NCI-H1417 (cell line): ENCODE measurements around the gene LAMTOR1.

ENCODE experiments used
- DNase-seq, 3 experiments: peaks; one replicate each; lab custom pipeline; 2025; lab: John Stamatoyannopoulos, UW

LAMTOR1 gene

GRCh38 chr11:72081821-72082453 is 21.2 kb downstream of the LAMTOR1 start:
- peak in 2 of 3 experiments; percentile 30 to 43 for DNase-seq

- DNase-seq = no peak
These were observed 21.9 kb downstream of the LAMTOR1 start for GRCh38 chr11:72081184-72081644.

- DNase-seq = peak; percentile 99 to 100 (median 100)
These were observed 22.5 kb downstream of the LAMTOR1 start, which contains the start of the genes LRRC51 and NUMA1 for GRCh38 chr11:72080326-72081183. TSS of gene LRRC51 (plus strand) at chr11:72080850. CDS start at chr11:72089084, 8,234 bp downstream. TSS of gene NUMA1 (minus strand) at chr11:72080542. CDS start at chr11:72035943, 44,599 bp downstream.

GRCh38 chr11:72079819-72080325 is 23.2 kb downstream of the LAMTOR1 start:
- peak in 1 of 3 experiments; percentile 74 for DNase-seq

GRCh38 chr11:72078477-72078876 is 24.6 kb downstream of the LAMTOR1 start:
- no peak for DNase-seq

DNA sequence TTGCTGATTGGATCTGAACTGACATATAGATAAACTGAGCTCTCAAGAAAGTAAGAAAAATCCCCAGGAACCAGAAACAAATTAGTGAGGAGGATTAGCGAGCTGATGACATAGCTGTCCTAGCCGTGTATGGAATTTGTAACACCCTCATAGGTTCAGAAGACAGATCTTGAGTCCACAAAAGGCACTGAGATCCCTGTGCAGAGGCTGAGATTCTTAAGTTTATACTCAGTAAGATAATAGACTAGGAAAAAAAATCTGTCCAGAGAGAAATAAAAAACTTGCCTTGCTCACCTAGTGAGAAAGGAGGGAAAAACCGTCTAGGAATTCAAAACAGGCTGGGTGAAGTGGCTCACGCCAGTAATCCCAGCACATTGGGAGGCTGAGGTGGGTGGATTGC is 27.3 kb downstream of the LAMTOR1 start:
- DNase-seq = no peak

DNA sequence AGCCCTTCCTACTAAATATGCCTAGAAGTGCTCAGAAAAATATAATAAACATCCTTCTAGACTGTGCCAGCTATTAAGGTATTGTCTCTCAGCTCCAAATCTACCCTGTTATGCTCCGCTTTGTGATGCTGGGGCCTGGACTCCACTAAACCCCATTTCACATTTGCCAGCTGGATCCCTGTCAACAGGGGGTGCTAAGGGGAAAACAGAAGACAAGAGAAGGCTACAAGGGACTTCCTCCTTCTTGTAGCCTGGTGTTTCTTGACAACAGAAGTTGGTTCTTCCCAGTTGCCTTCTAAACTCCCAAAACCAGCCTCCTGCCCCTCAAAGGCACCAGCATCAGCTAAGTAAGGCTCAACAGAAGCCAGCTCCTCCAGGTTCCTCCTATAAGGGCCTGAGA is 28.0 kb downstream of the LAMTOR1 start:
- DNase-seq = no peak

GRCh38 chr11:72072348-72072747 is 30.7 kb downstream of the LAMTOR1 start:
- no peak for DNase-seq

DNA sequence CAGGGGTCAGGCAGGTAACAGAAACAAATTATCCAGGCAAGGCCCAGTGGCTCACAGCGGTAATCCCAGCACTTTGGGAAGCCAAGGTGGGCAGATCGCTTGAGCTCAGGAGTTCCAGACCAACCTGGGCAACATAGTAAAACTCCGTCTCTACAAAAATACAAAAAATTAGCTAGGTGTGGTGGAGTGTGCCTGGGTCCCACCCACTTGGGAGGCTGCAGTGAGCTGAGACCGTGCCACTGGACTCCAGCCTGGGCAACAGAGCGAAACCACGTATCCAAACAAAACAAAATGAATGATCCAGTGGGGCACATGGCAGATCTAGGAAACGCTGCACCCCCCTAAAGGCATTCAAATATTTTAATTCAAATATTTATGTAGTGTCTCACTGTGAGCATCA is 32.6 kb downstream of the LAMTOR1 start:
- no peak for DNase-seq

DNA sequence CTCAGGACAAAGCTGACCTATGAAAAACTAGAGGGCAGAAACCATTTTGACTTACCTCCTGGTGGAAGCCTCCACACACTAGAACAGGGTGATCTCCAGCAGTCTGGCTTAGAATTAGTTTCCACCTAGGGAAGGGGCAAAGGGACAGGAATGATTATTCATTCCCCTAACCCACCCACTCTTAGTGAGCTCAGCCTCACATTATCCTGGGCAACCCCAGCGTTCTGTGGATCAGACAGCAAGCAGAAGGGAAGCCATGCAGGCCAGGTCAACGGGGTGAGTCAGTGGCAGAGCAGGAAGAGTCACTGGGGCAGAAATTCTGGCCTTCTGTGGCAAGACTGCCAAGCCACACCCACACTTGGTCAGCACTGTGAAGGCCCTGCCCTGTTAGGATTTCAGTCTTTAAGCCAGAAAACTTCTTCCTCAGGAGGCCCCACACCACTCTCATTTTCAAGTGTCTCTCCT is 33.3 kb downstream of the LAMTOR1 start:
- no peak for DNase-seq

DNA sequence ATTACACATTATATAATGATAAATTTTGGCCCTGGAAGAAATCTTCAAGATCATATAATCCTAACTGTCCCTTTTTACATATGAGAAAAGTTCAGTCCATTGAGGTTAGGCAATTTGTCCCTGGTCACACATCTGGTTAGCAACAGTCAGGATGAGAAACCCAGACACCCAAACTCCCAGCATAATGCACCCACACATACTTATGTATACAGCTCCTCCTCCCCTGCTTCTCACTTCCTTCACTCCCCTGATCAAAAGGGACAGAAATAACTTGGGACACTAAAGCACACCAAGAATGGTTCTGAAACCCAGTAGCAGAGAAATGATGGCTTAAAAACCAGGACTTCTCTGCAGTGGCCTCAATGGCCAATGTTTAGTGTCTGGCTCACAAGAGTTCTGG is 33.9 kb downstream of the LAMTOR1 start:
- no peak for DNase-seq

- DNase-seq = no peak
These were observed 35.4 kb downstream of the LAMTOR1 start for GRCh38 chr11:72067676-72068075.

DNA sequence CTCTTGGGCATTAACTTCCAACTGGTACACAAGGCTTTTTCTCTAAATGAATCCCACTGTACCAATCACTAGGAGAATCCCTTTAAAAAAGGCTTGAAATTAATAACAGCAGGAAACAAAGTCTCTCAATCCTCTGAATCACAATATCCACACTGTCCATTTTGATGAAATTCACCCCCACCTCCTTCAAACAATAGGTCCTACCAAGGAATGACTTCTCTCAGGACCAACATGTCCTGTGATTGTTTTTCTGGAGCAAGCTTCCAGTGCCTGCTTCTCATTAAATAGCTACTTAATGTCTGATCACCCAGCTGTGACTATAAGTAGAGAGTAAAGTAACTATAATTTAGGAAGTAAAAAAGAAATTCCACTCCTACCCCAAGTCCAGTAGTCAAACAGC is 35.8 kb downstream of the LAMTOR1 start:
- DNase-seq = no peak

DNA sequence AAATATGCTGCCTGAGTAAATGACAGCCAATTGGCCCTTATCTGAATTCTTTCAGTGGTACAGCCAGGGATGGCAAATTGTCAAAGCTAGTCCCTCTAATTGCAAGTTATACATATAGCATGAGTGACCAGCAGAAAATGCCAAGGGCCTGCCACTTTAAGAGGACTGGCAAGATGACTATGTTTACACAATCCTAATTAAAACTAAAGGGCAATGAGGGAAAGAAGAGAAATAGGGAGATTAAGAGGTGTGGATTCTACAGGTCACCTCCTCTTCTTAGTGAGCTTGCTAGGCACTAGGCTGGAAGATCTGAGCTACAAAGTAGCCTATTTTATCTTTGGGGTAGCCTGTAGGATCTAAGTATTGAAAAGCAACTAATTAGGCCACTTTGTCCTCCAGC is 36.2 kb downstream of the LAMTOR1 start:
- DNase-seq = peak in 1 of 3 experiments; percentile 49

DNA sequence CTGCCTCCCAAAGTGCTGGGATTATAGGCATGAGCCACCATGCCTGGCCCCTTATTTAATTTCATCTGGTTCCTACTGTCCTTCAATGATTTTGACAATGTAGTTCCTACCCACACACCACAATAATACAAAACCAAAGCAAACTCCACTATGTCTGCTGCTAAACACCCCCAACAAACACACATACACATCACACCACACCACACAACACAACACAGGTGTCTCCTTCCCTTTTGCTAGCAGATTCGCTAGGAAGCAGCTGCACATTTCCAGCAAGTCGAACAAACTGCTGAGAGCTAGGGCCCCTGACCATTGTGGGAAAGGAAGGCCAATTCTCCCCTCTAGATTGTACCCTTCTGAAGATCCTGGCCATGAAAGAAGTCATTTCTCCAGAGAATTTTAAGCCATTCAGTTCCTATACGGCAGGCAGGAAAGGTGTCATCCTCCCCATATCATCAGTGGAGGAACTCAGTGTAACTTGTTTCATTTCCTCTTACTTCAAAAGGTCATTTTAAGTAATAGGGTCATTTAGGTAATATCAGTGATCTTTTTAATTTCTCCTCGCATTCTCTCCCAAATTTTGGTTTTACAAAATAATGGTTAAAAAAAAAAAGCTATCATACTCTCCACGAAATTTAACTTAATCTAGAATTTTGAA is 41.2 kb downstream of the LAMTOR1 start:
- DNase-seq = no peak

- peak; percentile 48 to 79 (median 50) for DNase-seq
These were observed 44.6 kb downstream of the LAMTOR1 start for GRCh38 chr11:72058416-72059034.

DNA sequence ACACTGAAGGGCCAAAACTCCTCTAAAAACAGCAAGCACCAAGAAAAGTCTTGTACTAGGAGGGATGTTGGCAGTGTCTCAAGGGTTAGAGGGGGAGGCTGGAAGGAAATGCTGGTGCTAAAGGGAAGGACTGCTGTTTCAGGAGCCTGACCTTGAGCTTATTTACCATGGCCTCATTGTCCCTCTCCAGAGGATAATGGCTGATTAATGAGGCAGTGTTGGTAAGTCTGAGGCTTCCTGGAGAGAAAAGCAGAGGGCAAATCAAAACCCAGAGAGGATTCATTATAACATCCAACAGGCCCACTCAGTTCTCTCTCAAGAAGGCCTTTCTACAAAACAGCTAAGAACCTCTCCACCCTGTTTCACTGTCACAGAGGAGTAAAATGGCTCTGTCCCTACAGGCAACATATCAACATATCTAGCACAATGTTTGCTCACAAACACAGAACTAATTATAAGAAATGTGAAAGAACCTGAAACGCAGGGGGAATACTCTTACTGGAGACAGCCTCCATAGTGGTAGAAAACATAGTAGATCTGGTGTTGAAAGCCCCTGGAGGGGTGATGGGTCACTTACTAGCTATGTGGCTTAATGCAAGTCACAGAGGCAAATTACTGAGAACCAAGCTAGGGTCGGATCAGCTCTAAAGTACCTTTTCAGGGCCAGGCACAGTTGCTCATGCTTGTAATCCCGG is 54.2 kb downstream of the LAMTOR1 start:
- DNase-seq = peak in 2 of 3 experiments; percentile 62 to 91
